ENCODE data around the gene CEP112.

DNA sequence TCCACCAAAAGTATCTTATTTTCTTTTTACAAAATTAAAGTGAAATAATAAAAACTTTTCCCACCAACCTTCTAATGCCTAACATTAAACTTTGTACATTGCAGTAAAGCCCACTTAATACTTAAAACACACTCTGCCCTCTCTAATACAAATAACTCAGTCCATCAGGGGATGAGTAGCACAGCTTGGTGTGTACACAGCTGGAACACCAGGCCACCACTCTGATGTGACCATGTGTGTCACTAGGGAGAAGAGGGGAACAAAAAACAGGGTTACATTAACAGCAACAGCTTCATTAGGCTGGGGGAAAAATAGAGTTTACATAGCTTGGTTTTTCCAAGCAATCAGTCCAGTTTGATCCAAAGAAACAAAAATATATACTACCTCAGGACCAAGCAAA, 295.0 kb downstream of the CEP112 start:
- TF ChIP-seq CREB1 (IDR thresholded peaks at IDR 0.05) = no peak
- no peak for TF ChIP-seq CTCF (IDR thresholded peaks at IDR 0.05; ENCODE audit: control extremely low read depth in 1 of 3, insufficient read depth in 1 of 3, low read depth in 1 of 3, low read length in 3 of 3)
- TF ChIP-seq TCF12 (IDR thresholded peaks at IDR 0.05; ENCODE audit: low read depth, low read length) = no peak
- TF ChIP-seq EZH2 (IDR thresholded peaks at IDR 0.05; ENCODE audit: low read depth, low read length, severe bottlenecking) = no peak

Data from H1 (cell line).